ENCODE data around the gene CNTNAP2.

CNTNAP2 gene

GRCh38 chr7:147245274-147245673 lies 1128.7 kb downstream of the CNTNAP2 start:
- peak; percentile 74 for DNase-seq (ENCODE audit: extremely low spot score)
- POLR2A ChIA-PET = no interaction called here
- CTCF ChIA-PET = interaction anchor here (0.8 kb wide), 2 partner anchors 16 to 474 kb away, joined by 3 read pairs; no protein-coding TSS in a partner anchor
- TF ChIP-seq HDGF (IDR thresholded peaks at IDR 0.05; ENCODE audit: borderline replicate concordance) (no peak), SUZ12 (IDR thresholded peaks at IDR 0.05) (no peak), NFRKB (IDR thresholded peaks at IDR 0.05) (no peak), ARNT (IDR thresholded peaks at IDR 0.05) (no peak), LEF1 (IDR thresholded peaks at IDR 0.05; ENCODE audit: borderline replicate concordance) (no peak), BHLHE40 (IDR thresholded peaks at IDR 0.05; ENCODE audit: borderline replicate concordance) (no peak), FOXA1 (IDR thresholded peaks at IDR 0.05) (no peak)

GRCh38 chr7:147249956-147250355 lies 1133.4 kb downstream of the CNTNAP2 start:
- DNase-seq (ENCODE audit: extremely low spot score) = no peak
- ChIA-PET POLR2A (no interaction called here), CTCF (no interaction called here)
- no peak for TF ChIP-seq L3MBTL2 (conservative IDR thresholded peaks at IDR 0.05)
- no peak for TF ChIP-seq TARDBP (IDR thresholded peaks at IDR 0.05)

DNA sequence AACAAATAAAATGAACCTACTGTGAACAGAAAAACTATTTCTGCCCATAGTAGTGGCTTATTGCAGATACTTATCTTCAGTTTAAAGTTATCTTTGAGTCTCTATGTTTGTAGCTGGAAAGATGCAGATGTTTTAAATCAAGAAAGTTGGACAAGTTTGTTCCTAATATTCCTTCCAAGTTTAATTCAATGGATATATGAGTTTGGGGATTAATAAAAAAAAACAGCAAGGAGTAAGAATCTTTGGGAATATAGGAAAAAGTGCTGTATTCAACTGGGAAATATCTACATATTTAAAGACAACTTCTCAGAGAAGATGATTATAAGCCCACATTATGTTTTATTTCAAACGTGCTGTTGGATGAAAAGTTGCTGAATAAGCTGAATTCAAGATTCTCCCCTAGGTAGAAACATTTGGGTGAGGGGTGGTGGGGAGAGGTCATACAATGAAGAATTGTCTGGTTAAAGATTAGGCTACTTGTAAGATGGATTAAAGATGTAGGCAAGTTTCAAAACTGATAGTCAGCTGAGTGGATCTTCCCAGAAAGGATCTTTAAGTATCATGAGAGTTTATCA lies 1135.2 kb downstream of the CNTNAP2 start:
- CTCF ChIA-PET = no interaction called here
- TF ChIP-seq L3MBTL2 (conservative IDR thresholded peaks at IDR 0.05) = no peak
- no peak for TF ChIP-seq NFRKB (IDR thresholded peaks at IDR 0.05)
- TF ChIP-seq ARNT (IDR thresholded peaks at IDR 0.05) = no peak
- DNase-seq (ENCODE audit: extremely low spot score) = no peak
- POLR2A ChIA-PET = no interaction called here

- CTCF ChIA-PET = no interaction called here
- POLR2A ChIA-PET = no interaction called here
- no peak for DNase-seq (ENCODE audit: extremely low spot score)
- TF ChIP-seq LEF1 (IDR thresholded peaks at IDR 0.05; ENCODE audit: borderline replicate concordance) (no peak), FOXA1 (IDR thresholded peaks at IDR 0.05) (no peak), BHLHE40 (IDR thresholded peaks at IDR 0.05; ENCODE audit: borderline replicate concordance) (no peak), CTBP1 (IDR thresholded peaks at IDR 0.05; ENCODE audit: borderline replicate concordance) (no peak), NFRKB (IDR thresholded peaks at IDR 0.05) (no peak), SUZ12 (IDR thresholded peaks at IDR 0.05) (no peak), FOXM1 (IDR thresholded peaks at IDR 0.05; ENCODE audit: borderline replicate concordance) (no peak), FOXK2 (IDR thresholded peaks at IDR 0.05) (no peak), ZNF384 (IDR thresholded peaks at IDR 0.05) (no peak), L3MBTL2 (conservative IDR thresholded peaks at IDR 0.05) (no peak), ELF4 (IDR thresholded peaks at IDR 0.05) (no peak), HDGF (IDR thresholded peaks at IDR 0.05; ENCODE audit: borderline replicate concordance) (no peak), ARNT (IDR thresholded peaks at IDR 0.05) (no peak), SP1 (IDR thresholded peaks at IDR 0.05) (no peak), TARDBP (IDR thresholded peaks at IDR 0.05) (no peak)
- TF ChIP-seq, protein P1, sequence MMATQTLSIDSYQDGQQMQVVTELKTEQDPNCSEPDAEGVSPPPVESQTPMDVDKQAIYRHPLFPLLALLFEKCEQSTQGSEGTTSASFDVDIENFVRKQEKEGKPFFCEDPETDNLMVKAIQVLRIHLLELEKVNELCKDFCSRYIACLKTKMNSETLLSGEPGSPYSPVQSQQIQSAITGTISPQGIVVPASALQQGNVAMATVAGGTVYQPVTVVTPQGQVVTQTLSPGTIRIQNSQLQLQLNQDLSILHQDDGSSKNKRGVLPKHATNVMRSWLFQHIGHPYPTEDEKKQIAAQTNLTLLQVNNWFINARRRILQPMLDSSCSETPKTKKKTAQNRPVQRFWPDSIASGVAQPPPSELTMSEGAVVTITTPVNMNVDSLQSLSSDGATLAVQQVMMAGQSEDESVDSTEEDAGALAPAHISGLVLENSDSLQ (IDR thresholded peaks at IDR 0.05) = no peak
Measured at GRCh38 chr7:147261693-147262092, 1145.1 kb downstream of the CNTNAP2 start.

DNA sequence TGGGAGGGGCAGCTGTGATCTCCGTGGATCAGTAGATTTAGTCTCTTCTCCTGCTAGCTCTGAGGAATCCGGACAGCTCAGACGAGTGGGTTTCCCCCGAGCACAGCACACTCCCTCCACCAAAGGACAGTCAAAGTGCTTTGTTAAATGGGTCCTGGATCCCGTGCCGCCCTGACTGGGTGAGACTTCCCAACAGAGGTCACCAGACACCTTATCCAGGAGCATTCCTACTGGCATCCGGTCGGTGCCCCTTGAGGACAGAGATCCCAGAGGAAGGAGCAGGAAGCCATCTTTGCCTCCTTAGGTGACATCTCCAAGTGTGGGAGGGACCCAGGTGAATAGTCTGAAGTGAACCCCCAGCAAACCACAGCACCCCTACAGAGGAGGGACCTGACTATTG lies 1148.9 kb downstream of the CNTNAP2 start:
- no peak for TF ChIP-seq NFRKB (IDR thresholded peaks at IDR 0.05)
- no peak for DNase-seq (ENCODE audit: extremely low spot score)
- ChIA-PET POLR2A (no interaction called here), CTCF (no interaction called here)

DNA sequence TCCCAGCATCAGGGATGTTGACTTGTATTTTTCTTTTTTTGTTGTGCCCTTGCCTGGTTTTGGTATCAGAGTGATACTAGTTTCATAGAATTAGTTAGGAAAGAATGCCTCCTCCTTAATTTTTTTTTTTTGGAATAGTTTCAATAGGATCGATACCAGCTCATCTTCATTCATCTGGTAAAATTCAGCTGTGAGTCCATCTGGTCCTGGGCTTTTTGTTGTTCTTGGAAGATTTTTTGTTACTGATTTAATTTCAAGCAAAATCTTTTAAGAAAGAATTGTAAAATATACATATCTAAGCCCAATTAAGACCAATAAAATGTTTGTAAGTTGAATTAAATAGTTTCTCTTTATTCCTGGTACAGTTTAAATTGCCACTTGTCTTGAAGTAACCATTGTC lies 1159.5 kb downstream of the CNTNAP2 start:
- TF ChIP-seq FOXM1 (IDR thresholded peaks at IDR 0.05; ENCODE audit: borderline replicate concordance) = no peak
- TF ChIP-seq CTBP1 (IDR thresholded peaks at IDR 0.05; ENCODE audit: borderline replicate concordance) = no peak
- no peak for TF ChIP-seq L3MBTL2 (conservative IDR thresholded peaks at IDR 0.05)
- TF ChIP-seq NFRKB (IDR thresholded peaks at IDR 0.05) = no peak
- TF ChIP-seq ZNF384 (IDR thresholded peaks at IDR 0.05) = no peak
- no peak for TF ChIP-seq FOXA1 (IDR thresholded peaks at IDR 0.05)
- no peak for TF ChIP-seq SUZ12 (IDR thresholded peaks at IDR 0.05)
- no peak for TF ChIP-seq ELF4 (IDR thresholded peaks at IDR 0.05)
- TF ChIP-seq LEF1 (IDR thresholded peaks at IDR 0.05; ENCODE audit: borderline replicate concordance) = no peak
- TF ChIP-seq BHLHE40 (IDR thresholded peaks at IDR 0.05; ENCODE audit: borderline replicate concordance) = no peak
- TF ChIP-seq ARNT (IDR thresholded peaks at IDR 0.05) = no peak
- TF ChIP-seq, protein P1 (IDR thresholded peaks at IDR 0.05) = no peak
- no peak for TF ChIP-seq TARDBP (IDR thresholded peaks at IDR 0.05)
- ChIA-PET CTCF (no interaction called here), POLR2A (no interaction called here)
- no peak for DNase-seq (ENCODE audit: extremely low spot score)

GRCh38 chr7:147276783-147277370 lies 1160.3 kb downstream of the CNTNAP2 start:
- ChIA-PET CTCF (no interaction called here), POLR2A (no interaction called here)
- TF ChIP-seq ZNF384 (IDR thresholded peaks at IDR 0.05) = no peak
- TF ChIP-seq TARDBP (IDR thresholded peaks at IDR 0.05) = no peak
- no peak for TF ChIP-seq SUZ12 (IDR thresholded peaks at IDR 0.05)
- no peak for TF ChIP-seq CTBP1 (IDR thresholded peaks at IDR 0.05; ENCODE audit: borderline replicate concordance)
- TF ChIP-seq FOXA1 (IDR thresholded peaks at IDR 0.05) = no peak
- no peak for TF ChIP-seq FOXM1 (IDR thresholded peaks at IDR 0.05; ENCODE audit: borderline replicate concordance)
- TF ChIP-seq FOXK2 (IDR thresholded peaks at IDR 0.05) = no peak
- TF ChIP-seq NFRKB (IDR thresholded peaks at IDR 0.05) = no peak
- no peak for TF ChIP-seq LEF1 (IDR thresholded peaks at IDR 0.05; ENCODE audit: borderline replicate concordance)
- no peak for DNase-seq (ENCODE audit: extremely low spot score)
